Endodermal cell (in vitro differentiated cells): ENCODE data around the gene COL23A1. TPM values are rescaled to one million over a fixed set of nuclear protein-coding genes. Genes with fewer than 3 reads are reported as not detected.
"Not testable (repeated sequence)": the region's sequence is repeated elsewhere in the genome, so short reads cannot be mapped to it uniquely, and the experiment has no call there.

Source experiments
- DNase-seq: peaks from one replicate; pipeline ENCODE4 v3.0.0-alpha.2; 2017
- H3K27ac ChIP-seq: 2 replicates; pipeline ENCODE4 v1.5.1; 2013; ENCODE audit warnings: mild to moderate bottlenecking, low read depth, low read length, moderate library complexity
- H3K27me3 ChIP-seq: 2 replicates; pipeline ENCODE4 v1.6.1; 2013; ENCODE audit warnings: mild to moderate bottlenecking, low read length, moderate library complexity; ENCODE audit not compliant: insufficient read depth, control insufficient read depth, poor library complexity, severe bottlenecking
- H3K36me3 ChIP-seq: 2 replicates; pipeline ENCODE4 v1.7.0; 2013; ENCODE audit warnings: mild to moderate bottlenecking, low read length, moderate library complexity; ENCODE audit not compliant: control insufficient read depth, insufficient read depth
- H3K4me1 ChIP-seq: one replicate; pipeline ENCODE4 v1.7.0; 2013; ENCODE audit warnings: low read length; ENCODE audit not compliant: control insufficient read depth, insufficient read depth
- H3K4me3 ChIP-seq: 2 replicates; pipeline ENCODE4 v1.5.1; 2013; ENCODE audit warnings: mild to moderate bottlenecking, low read length, moderate library complexity
- H3K9ac ChIP-seq: 2 replicates; pipeline ENCODE4 v1.6.1; 2013; ENCODE audit warnings: mild to moderate bottlenecking, low read length, moderate library complexity; ENCODE audit not compliant: poor library complexity, severe bottlenecking; ENCODE audit errors: extremely low read depth
- H3K9me3 ChIP-seq: 2 replicates; pipeline ENCODE4 v1.6.1; 2013; ENCODE audit warnings: mild to moderate bottlenecking, low read length, moderate library complexity; ENCODE audit not compliant: control insufficient read depth
- H3K27ac Mint-ChIP-seq: 2 replicates; pipeline ENCODE4 v1.8.0; 2020; ENCODE audit warnings: mixed read lengths
- H3K27me3 Mint-ChIP-seq: 2 replicates; pipeline ENCODE4 v1.8.0; 2021; ENCODE audit warnings: mild to moderate bottlenecking, mixed read lengths; ENCODE audit not compliant: insufficient read depth
- H3K36me3 Mint-ChIP-seq: 2 replicates; pipeline ENCODE4 v1.8.0; 2020; ENCODE audit warnings: low read depth, mixed read lengths
- H3K4me1 Mint-ChIP-seq: 2 replicates; pipeline ENCODE4 v1.8.0; 2020; ENCODE audit warnings: mixed read lengths
- H3K4me3 Mint-ChIP-seq: 2 replicates; pipeline ENCODE4 v1.8.0; 2020; ENCODE audit warnings: mild to moderate bottlenecking, moderate library complexity, mixed read lengths
- H3K9me3 Mint-ChIP-seq: 2 replicates; pipeline ENCODE4 v1.8.0; 2020; ENCODE audit warnings: mild to moderate bottlenecking, mixed read lengths
- WGBS, 2 experiments: methylation state at CpG; one replicate each; pipeline versions ENCODE4 v1.1.5 to v1.1.7; 2013; ENCODE audit warnings: missing lambda C conversion rate in 2 of 2, mixed read lengths in 1 of 2; ENCODE audit not compliant: insufficient coverage in 1 of 2, insufficient read length in 1 of 2; 5-methylcytosine and 5-hydroxymethylcytosine counted together
- total RNA-seq, 2 donors: library from RNA; stranded (reverse); fragmentation: NEBNext Ultra II Directional in 1 of 2; extraction: Animal tissue kit (Norgen Biotek cat#: 25700) in 1 of 2; gene quantifications; 2 replicates in 1 of 2; 3 replicates in 1 of 2; pipeline ENCODE4 v1.2.1, GENCODE V29; 2021
- TF ChIP-seq, protein P1 (sequence below): fragments of 200-600 bp; sonication (generic); conservative IDR thresholded peaks from 2 replicates; pipeline ENCODE4 v1.5.0; 2021; ENCODE audit warnings: antibody characterized with exemption, mild to moderate bottlenecking

The COL23A1 gene
- total RNA-seq, 2 donors from 2014 or later: 50.2 to 71.3 TPM

DNA sequence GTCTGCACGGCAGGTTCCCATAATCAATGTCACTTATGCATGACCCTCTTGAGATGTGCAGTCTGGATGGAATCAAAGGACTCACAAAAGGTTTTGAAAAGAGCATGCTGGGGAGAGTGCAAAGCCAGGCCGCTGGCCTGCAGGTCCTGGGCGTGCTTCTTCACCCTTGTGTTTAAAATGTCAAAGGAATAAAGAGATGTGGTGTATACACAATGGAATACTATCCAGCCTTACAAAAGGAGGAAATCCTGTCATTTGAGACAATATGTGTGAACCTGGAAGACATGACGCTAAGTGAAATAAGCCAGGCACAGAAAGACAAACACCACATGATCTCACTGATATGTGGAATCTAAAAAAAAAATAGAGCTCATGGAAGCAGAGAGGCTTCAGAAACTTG, 220.1 kb downstream of the COL23A1 start:
- Mint-ChIP-seq H3K36me3 (peaks cover 18% of the 10 kb centered on the region), H3K4me3 (no peak overlapping the region), H3K27me3 (no peaks in the 10 kb centered on the region), H3K27ac (no peak overlapping the region), H3K9me3 (peaks cover 7% of the 10 kb centered on the region), H3K4me1 (peaks cover 6% of the 10 kb centered on the region)
- no peak for DNase-seq
- H3K36me3 ChIP-seq: no peaks in the 10 kb centered on the region
- H3K9me3 ChIP-seq: peaks cover 16% of the 10 kb centered on the region
- 94% methylated on average over 4 of the region's 4 CpGs for WGBS, 2 experiments
- H3K27ac ChIP-seq: no peak overlapping the region
- no peaks in the 10 kb centered on the region for H3K4me1 ChIP-seq
- no peaks in the 10 kb centered on the region for H3K27me3 ChIP-seq
- H3K9ac ChIP-seq: no peak overlapping the region
- H3K4me3 ChIP-seq: no peak overlapping the region
- TF ChIP-seq, protein P1, sequence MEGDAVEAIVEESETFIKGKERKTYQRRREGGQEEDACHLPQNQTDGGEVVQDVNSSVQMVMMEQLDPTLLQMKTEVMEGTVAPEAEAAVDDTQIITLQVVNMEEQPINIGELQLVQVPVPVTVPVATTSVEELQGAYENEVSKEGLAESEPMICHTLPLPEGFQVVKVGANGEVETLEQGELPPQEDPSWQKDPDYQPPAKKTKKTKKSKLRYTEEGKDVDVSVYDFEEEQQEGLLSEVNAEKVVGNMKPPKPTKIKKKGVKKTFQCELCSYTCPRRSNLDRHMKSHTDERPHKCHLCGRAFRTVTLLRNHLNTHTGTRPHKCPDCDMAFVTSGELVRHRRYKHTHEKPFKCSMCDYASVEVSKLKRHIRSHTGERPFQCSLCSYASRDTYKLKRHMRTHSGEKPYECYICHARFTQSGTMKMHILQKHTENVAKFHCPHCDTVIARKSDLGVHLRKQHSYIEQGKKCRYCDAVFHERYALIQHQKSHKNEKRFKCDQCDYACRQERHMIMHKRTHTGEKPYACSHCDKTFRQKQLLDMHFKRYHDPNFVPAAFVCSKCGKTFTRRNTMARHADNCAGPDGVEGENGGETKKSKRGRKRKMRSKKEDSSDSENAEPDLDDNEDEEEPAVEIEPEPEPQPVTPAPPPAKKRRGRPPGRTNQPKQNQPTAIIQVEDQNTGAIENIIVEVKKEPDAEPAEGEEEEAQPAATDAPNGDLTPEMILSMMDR: no peak

DNA sequence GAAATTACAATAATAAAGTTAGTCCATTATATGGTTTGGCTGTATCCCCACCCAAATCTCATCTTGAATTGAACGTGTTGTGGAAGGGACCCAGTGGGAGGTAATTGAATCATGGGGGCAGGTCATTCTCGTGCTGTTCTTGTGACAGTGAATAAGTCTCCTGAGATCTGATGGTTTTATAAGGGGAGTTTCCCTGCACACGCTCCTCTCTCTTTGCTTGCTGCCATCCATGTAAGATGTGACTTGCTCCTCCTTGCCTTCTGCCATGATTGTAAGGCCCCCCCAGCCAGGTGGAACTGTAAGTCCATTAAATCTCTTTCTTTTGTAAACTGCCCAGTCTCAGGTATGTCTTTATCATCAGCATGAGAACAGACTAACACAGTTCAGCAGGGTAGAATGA, 220.7 kb downstream of the COL23A1 start:
- DNase-seq, H3K4me3 Mint-ChIP-seq: not testable (repeated sequence)

DNA sequence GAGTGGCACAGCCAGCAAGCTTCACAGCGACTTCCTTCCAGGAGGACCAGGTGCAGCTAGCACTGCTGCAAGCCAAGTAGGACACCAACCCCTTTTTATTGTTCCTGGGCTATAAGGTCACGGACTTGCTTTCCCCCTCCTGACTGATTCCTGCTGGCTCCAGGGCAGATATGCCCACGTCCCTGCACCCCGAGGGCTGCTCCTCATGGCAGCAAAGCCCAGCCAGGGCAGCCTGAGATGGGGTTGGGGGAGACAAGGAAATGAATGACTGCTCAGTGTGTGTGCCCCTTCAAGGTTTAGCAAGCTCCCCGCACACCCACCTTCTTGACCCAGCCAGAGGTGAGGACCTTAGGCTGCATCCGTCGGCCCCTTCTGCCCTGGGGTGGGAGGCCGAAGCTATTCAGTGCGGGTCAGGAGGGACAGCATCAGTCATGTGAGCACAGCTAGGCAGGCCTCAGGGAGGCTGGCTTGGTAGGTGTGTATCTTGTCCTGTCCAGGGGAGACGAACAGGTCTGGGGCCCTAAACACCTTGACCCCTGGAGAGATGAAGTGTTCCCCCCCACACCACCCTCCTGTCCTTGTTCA, 221.4 kb downstream of the COL23A1 start:
- no peak for DNase-seq
- TF ChIP-seq, protein P1: no peak
- Mint-ChIP-seq H3K4me3 (no peak overlapping the region), H3K27ac (no peak overlapping the region), H3K9me3 (peaks cover 7% of the 10 kb centered on the region), H3K27me3 (no peaks in the 10 kb centered on the region), H3K4me1 (peaks cover 6% of the 10 kb centered on the region), H3K36me3 (peaks cover 18% of the 10 kb centered on the region)
- Histone ChIP-seq H3K27ac (no peak overlapping the region), H3K9me3 (peaks cover 16% of the 10 kb centered on the region), H3K27me3 (no peaks in the 10 kb centered on the region), H3K4me1 (no peaks in the 10 kb centered on the region), H3K4me3 (no peak overlapping the region), H3K36me3 (no peaks in the 10 kb centered on the region), H3K9ac (no peak overlapping the region)
- WGBS, 2 experiments: 94 to 100% methylated on average over 1 to 10 of the region's 10 CpGs

More for the DNA sequence above, 220.7 kb downstream of the COL23A1 start:
- not testable (repeated sequence) for H3K27me3 Mint-ChIP-seq, H3K9ac ChIP-seq, H3K36me3 ChIP-seq, H3K4me1 ChIP-seq, H3K4me1 Mint-ChIP-seq, H3K27me3 ChIP-seq, H3K4me3 ChIP-seq, H3K27ac Mint-ChIP-seq, H3K27ac ChIP-seq, H3K9me3 Mint-ChIP-seq
- 80 to 91% methylated on average over 2 to 3 of the region's 3 CpGs for WGBS, 2 experiments
- peaks cover 16% of the 10 kb centered on the region for H3K9me3 ChIP-seq
- peaks cover 18% of the 10 kb centered on the region for H3K36me3 Mint-ChIP-seq

DNA sequence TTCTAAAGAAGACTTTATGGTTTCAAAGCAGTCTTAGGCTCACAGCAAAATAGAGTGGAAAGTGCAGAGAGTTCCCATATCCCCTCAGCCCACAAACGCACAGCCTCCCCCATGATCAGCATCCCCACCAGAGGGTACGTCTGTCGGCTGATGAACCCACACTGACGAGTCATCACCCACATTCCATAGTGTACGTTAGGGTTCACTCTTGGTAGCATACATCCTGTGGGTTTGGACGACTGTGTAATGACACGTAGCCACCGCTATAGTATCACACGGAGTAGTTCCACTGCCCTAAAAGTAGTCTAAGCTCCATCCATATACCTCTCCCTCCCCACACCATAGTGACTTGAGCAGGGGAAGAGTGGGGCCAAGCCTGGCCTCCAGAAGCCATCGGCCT, 221.9 kb downstream of the COL23A1 start:
- H3K27me3 Mint-ChIP-seq: no peaks in the 10 kb centered on the region
- H3K9ac ChIP-seq: no peak overlapping the region
- H3K27ac Mint-ChIP-seq: no peak overlapping the region
- H3K4me1 ChIP-seq: no peaks in the 10 kb centered on the region
- peaks cover 7% of the 10 kb centered on the region for H3K9me3 Mint-ChIP-seq
- H3K4me3 Mint-ChIP-seq: no peak overlapping the region
- WGBS, 2 experiments: 91 to 93% methylated on average over 10 of the region's 10 CpGs
- TF ChIP-seq, protein P1: no peak
- H3K27me3 ChIP-seq: no peaks in the 10 kb centered on the region
- H3K9me3 ChIP-seq: peaks cover 16% of the 10 kb centered on the region
- no peak overlapping the region for H3K27ac ChIP-seq
- H3K4me3 ChIP-seq: no peak overlapping the region
- peaks cover 18% of the 10 kb centered on the region for H3K36me3 Mint-ChIP-seq
- no peak for DNase-seq
- H3K36me3 ChIP-seq: no peaks in the 10 kb centered on the region
- H3K4me1 Mint-ChIP-seq: peaks cover 6% of the 10 kb centered on the region
